IMR-90 (cell line): ENCODE data around the gene CCDC167. TPM values are rescaled to one million over a fixed set of nuclear protein-coding genes. Genes with fewer than 3 reads are reported as not detected.

ENCODE experiments used
- ATAC-seq: fragments of 200-7000 bp; cut with Tn5 transposase; 2 replicates; pipeline ENCODE4 v1.9.1; 2020; ENCODE audit warnings: low read depth, mild to moderate bottlenecking, moderate library complexity
- BruUV-seq: library from RNA; stranded (reverse); fragments of 400-500 nt; replicated peaks from 2 replicates; lab custom pipeline; 2021; lab: Mats Ljungman, UMichigan
- CTCF ChIA-PET: fragments of 300-600 bp; formaldehyde crosslinking; extraction: SDS; loops from one replicate; lab custom pipeline; 2021; ENCODE audit warnings: antibody characterized with exemption; lab: Yijun Ruan, JAX
- POLR2A ChIA-PET: fragments of 300-600 bp; sonication (Branson Sonifier 250); formaldehyde crosslinking; loops from one replicate; lab custom pipeline; 2022; ENCODE audit warnings: antibody characterized with exemption; ENCODE audit not compliant: unreplicated experiment; lab: Charles Lee
- DNase-seq: peaks from one replicate; pipeline ENCODE4 v3.0.0; 2013
- H2AFZ ChIP-seq: replicated peaks from 2 replicates; pipeline ENCODE3; 2013; ENCODE audit warnings: low read length, mild to moderate bottlenecking; ENCODE audit not compliant: poor library complexity
- H2AK5ac ChIP-seq: 2 replicates; pipeline ENCODE4 v1.6.1; 2013; ENCODE audit warnings: low read depth, low read length, inconsistent platforms
- H2AK9ac ChIP-seq: replicated peaks from 2 replicates; pipeline ENCODE3; 2013; ENCODE audit warnings: mild to moderate bottlenecking, low read depth, low read length, moderate library complexity; ENCODE audit not compliant: poor library complexity
- H2BK120ac ChIP-seq: 2 replicates; pipeline ENCODE4 v1.6.1; 2013; ENCODE audit warnings: low read depth, low read length, inconsistent platforms
- H2BK15ac ChIP-seq: 3 replicates; pipeline ENCODE4 v1.6.1; 2013; ENCODE audit warnings: low read depth, low read length, inconsistent platforms
- H2BK20ac ChIP-seq: 2 replicates; pipeline ENCODE4 v1.6.1; 2013; ENCODE audit warnings: low read depth, mild to moderate bottlenecking, inconsistent platforms, low read length, moderate library complexity
- H2BK5ac ChIP-seq: 2 replicates; pipeline ENCODE4 v1.6.1; 2013; ENCODE audit warnings: mild to moderate bottlenecking, low read depth, low read length, inconsistent platforms; ENCODE audit not compliant: poor library complexity, severe bottlenecking
- H3K14ac ChIP-seq: replicated peaks from 2 replicates; pipeline ENCODE4 v1.6.1; 2013; ENCODE audit warnings: low read depth, low read length, inconsistent platforms
- H3K18ac ChIP-seq: 2 replicates; pipeline ENCODE4 v1.6.1; 2013; ENCODE audit warnings: low read depth, low read length, control low read depth
- H3K23ac ChIP-seq: 2 replicates; pipeline ENCODE4 v1.6.1; 2013; ENCODE audit warnings: low read depth, low read length, inconsistent platforms
- H3K27ac ChIP-seq: 2 replicates; pipeline ENCODE4 v1.5.1; 2013; ENCODE audit warnings: mild to moderate bottlenecking, control low read depth, low read length; ENCODE audit not compliant: insufficient read depth
- H3K27me3 ChIP-seq: 2 replicates; pipeline ENCODE4 v1.6.1; 2013; ENCODE audit warnings: low read length; ENCODE audit not compliant: control insufficient read depth, insufficient read depth
- H3K36me3 ChIP-seq: 2 replicates; pipeline ENCODE4 v1.6.1; 2013; ENCODE audit warnings: low read length, mixed read lengths; ENCODE audit not compliant: control insufficient read depth, insufficient read depth
- H3K4ac ChIP-seq: 2 replicates; pipeline ENCODE4 v1.6.1; 2013; ENCODE audit warnings: low read depth, low read length, inconsistent platforms
- H3K4me1 ChIP-seq: 2 replicates; pipeline ENCODE4 v1.6.1; 2013; ENCODE audit warnings: low read length, mixed read lengths; ENCODE audit not compliant: control insufficient read depth, insufficient read depth
- H3K4me2 ChIP-seq: 2 replicates; pipeline ENCODE4 v1.6.1; 2013; ENCODE audit warnings: low read depth, mild to moderate bottlenecking, control low read depth, low read length, moderate library complexity
- H3K4me3 ChIP-seq: 2 replicates; pipeline ENCODE4 v1.5.1; 2013; ENCODE audit warnings: low read depth, mild to moderate bottlenecking, control low read depth, low read length, moderate library complexity; ENCODE audit not compliant: insufficient read depth
- H3K56ac ChIP-seq: 2 replicates; pipeline ENCODE4 v1.6.1; 2013; ENCODE audit warnings: low read length, inconsistent platforms; ENCODE audit not compliant: insufficient read depth; ENCODE audit errors: extremely low read depth
- H3K79me1 ChIP-seq, 2 experiments: 2 replicates each; pipeline ENCODE4 v1.6.1; 2013; ENCODE audit warnings: low read length in 2 of 2, inconsistent platforms in 1 of 2, low read depth in 1 of 2
- H3K9ac ChIP-seq: 2 replicates; pipeline ENCODE4 v1.6.1; 2013; ENCODE audit warnings: low read depth, low read length, control low read depth
- H3K9me1 ChIP-seq: 2 replicates; pipeline ENCODE4 v1.6.1; 2013; ENCODE audit warnings: low read length, inconsistent platforms; ENCODE audit not compliant: insufficient read depth
- H3K9me3 ChIP-seq: 2 replicates; pipeline ENCODE4 v1.6.1; 2013; ENCODE audit warnings: low read length; ENCODE audit not compliant: control insufficient read depth, insufficient read depth
- H4K20me1 ChIP-seq: 2 replicates; pipeline ENCODE4 v1.6.1; 2013; ENCODE audit warnings: low read length, inconsistent platforms; ENCODE audit not compliant: insufficient read depth
- H4K5ac ChIP-seq: 2 replicates; pipeline ENCODE4 v1.6.1; 2013; ENCODE audit warnings: mild to moderate bottlenecking, low read depth, low read length, control low read depth
- H4K8ac ChIP-seq, 2 experiments: 2 replicates each; pipeline ENCODE4 v1.6.1; 2013; ENCODE audit warnings: low read depth in 2 of 2, low read length in 2 of 2, control low read depth in 1 of 2, inconsistent platforms in 1 of 2
- H4K91ac ChIP-seq: 2 replicates; pipeline ENCODE4 v1.6.1; 2013; ENCODE audit warnings: low read depth, low read length, inconsistent platforms; ENCODE audit not compliant: insufficient read depth
- BHLHE40 ChIP-seq: fragments of 150-350 bp; IDR thresholded peaks from 2 replicates; pipeline ENCODE4 v1.6.1; 2016; ENCODE audit warnings: mild to moderate bottlenecking, low read depth, low read length
- CHD1 ChIP-seq: IDR thresholded peaks from 2 replicates; pipeline ENCODE4 v1.6.1; 2012; ENCODE audit warnings: low read depth, low read length, improper control_type of control experiment
- FOS ChIP-seq: fragments of 150-350 bp; IDR thresholded peaks from 2 replicates; pipeline ENCODE4 v1.6.1; 2016; ENCODE audit warnings: low read depth, low read length
- MAFK ChIP-seq: IDR thresholded peaks from 2 replicates; pipeline ENCODE4 v1.6.1; 2012; ENCODE audit warnings: low read depth, low read length, improper control_type of control experiment
- MAZ ChIP-seq: IDR thresholded peaks from 2 replicates; pipeline ENCODE4 v1.6.1; 2012; ENCODE audit warnings: low read depth, mild to moderate bottlenecking, low read length, improper control_type of control experiment, moderate library complexity, borderline replicate concordance
- MXI1 ChIP-seq: IDR thresholded peaks from 2 replicates; pipeline ENCODE4 v1.6.1; 2012; ENCODE audit warnings: low read depth, mild to moderate bottlenecking, low read length, moderate library complexity, borderline replicate concordance
- NFE2L2 ChIP-seq: fragments of 150-350 bp; IDR thresholded peaks from 2 replicates; pipeline ENCODE4 v1.6.1; 2016; ENCODE audit warnings: low read depth, mild to moderate bottlenecking, low read length
- POLR2A ChIP-seq: IDR thresholded peaks from 2 replicates; pipeline ENCODE4 v1.6.1; 2012; ENCODE audit warnings: mild to moderate bottlenecking, low read depth, low read length
- RCOR1 ChIP-seq: IDR thresholded peaks from 2 replicates; pipeline ENCODE4 v1.6.1; 2012; ENCODE audit warnings: mild to moderate bottlenecking, low read length, improper control_type of control experiment; ENCODE audit not compliant: insufficient replicate concordance
- RFX5 ChIP-seq: IDR thresholded peaks from 2 replicates; pipeline ENCODE4 v1.8.0; 2012; ENCODE audit warnings: low read depth, mild to moderate bottlenecking, low read length, moderate library complexity
- SMC3 ChIP-seq: fragments of 150-350 bp; IDR thresholded peaks from 2 replicates; pipeline ENCODE4 v1.6.1; 2016; ENCODE audit warnings: low read depth, mild to moderate bottlenecking, antibody characterized with exemption, low read length, moderate library complexity
- WGBS, 2 experiments: methylation state at CpG; one replicate each; pipeline versions ENCODE4 v1.1.5 to v1.1.7; 2013; ENCODE audit warnings: missing lambda C conversion rate in 2 of 2; ENCODE audit not compliant: insufficient read length in 1 of 2; ENCODE audit errors: extremely low coverage in 2 of 2; 5-methylcytosine and 5-hydroxymethylcytosine counted together
- dilution Hi-C: fragments of 300-500 bp; cut with HindIII; formaldehyde crosslinking; loops from one replicate; pipeline ENCODE4 v1.14.3; 2018; ENCODE audit warnings: low sequenced_read_pairs; ENCODE audit not compliant: unreplicated experiment
- in situ Hi-C: fragments of 300-500 bp; cut with MboI; formaldehyde crosslinking; loops from 3 replicates; pipeline ENCODE4 v1.14.3; 2019; ENCODE audit warnings: low sequenced_read_pairs, inconsistent platforms, mixed read lengths
- intact Hi-C: fragments of 100-400 bp; cut with micrococcal nuclease; formaldehyde crosslinking; loops from 2 replicates; pipeline ENCODE4 v1.10.0; 2022
- polyA plus RNA-seq, 3 experiments: library from polyadenylated mRNA; depleted of rRNA; stranded (reverse); fragments of >200 nt; gene quantifications; 2 replicates each; pipeline ENCODE4 v1.2.3, GENCODE V29; 2012; ENCODE audit warnings: low replicate concordance in 1 of 3
- total RNA-seq: library from RNA; depleted of rRNA; stranded (reverse); fragments of >200 nt; gene quantifications from 2 replicates; pipeline ENCODE4 v1.2.3, GENCODE V29; 2012
- TF ChIP-seq, protein P1 (sequence below): fragments of 150-350 bp; IDR thresholded peaks from 2 replicates; pipeline ENCODE4 v1.6.1; 2016; ENCODE audit warnings: low read depth, mild to moderate bottlenecking, low read length, moderate library complexity, borderline replicate concordance

The CCDC167 gene
- total and polyA plus RNA-seq, 2 of the 4 experiments (the other 2 are of a cell fraction): 35.8 to 96.8 TPM

DNA sequence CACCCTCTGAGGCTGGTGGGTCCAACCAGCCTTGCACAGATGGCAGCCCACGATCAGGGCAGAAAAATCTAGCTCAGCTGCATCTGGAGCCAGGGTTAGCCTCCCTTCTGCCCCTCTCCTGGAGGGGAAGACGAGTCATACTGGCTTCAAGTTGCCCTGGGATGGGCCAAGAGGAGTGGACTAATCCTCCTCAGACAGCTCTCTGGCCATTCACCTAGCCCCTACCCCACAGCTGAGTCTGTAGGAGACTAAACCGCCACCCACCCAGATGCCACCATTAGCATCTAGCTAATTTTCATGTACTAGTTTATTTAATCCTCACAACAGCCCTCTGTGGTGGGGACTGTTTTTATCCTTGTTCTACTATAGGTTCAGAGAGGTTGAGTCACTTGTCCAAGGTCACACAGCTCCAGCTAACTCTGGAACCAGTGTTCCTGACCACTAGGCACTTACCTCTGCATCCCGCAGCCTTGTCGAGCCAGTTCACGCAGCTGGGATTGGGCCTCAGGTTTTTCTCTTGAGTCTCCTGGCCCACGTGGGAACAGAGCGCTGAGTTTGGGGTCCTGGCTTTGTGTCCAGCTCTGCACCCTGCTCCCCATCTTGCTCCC, 48.5 kb upstream of the CCDC167 start (continued):
- no peak for TF ChIP-seq FOS
- TF ChIP-seq MAZ: no peak
- no peak for TF ChIP-seq MXI1
- no peak for TF ChIP-seq NFE2L2
- TF ChIP-seq MAFK: no peak
- TF ChIP-seq POLR2A: no peak

- H3K4me2 ChIP-seq: no peak overlapping the region
- BruUV-seq: no TSS peak
- no peak overlapping the region for H4K5ac ChIP-seq
- no peaks in the 10 kb centered on the region for H3K9me3 ChIP-seq
- peaks cover 29% of the 10 kb centered on the region for H3K27me3 ChIP-seq
- no peaks in the 10 kb centered on the region for H3K79me1 ChIP-seq
- no peak overlapping the region for H2AK9ac ChIP-seq
- peak; percentile 40 for ATAC-seq
- H3K4me1 ChIP-seq: peaks cover 7% of the 10 kb centered on the region
- H2AK5ac ChIP-seq: no peak overlapping the region
- H4K91ac ChIP-seq: no peak overlapping the region
- POLR2A ChIA-PET: no interaction called here
- H2BK15ac ChIP-seq: no peak overlapping the region
- in situ Hi-C loops (no loop called here), intact Hi-C loops (no loop called here), dilution Hi-C loops (no loop called here)
- no peak overlapping the region for H3K4me3 ChIP-seq
- H4K8ac ChIP-seq: no peak overlapping the region
- H3K36me3 ChIP-seq: no peaks in the 10 kb centered on the region
- H3K56ac ChIP-seq: no peak overlapping the region
- no peak overlapping the region for H3K27ac ChIP-seq
- no peaks in the 10 kb centered on the region; the same call in 1 of the 2 replicates for H3K9me1 ChIP-seq
- H2BK120ac ChIP-seq: no peak overlapping the region
- peak overlapping the region; percentile 11 for H2AFZ ChIP-seq
- CTCF ChIA-PET: no interaction called here
- TF ChIP-seq BHLHE40: no peak
- TF ChIP-seq CHD1: no peak
- no peak for TF ChIP-seq RCOR1
- TF ChIP-seq NFE2L2: no peak
- TF ChIP-seq SMC3: no peak
- TF ChIP-seq RFX5: no peak
- TF ChIP-seq, protein P1, sequence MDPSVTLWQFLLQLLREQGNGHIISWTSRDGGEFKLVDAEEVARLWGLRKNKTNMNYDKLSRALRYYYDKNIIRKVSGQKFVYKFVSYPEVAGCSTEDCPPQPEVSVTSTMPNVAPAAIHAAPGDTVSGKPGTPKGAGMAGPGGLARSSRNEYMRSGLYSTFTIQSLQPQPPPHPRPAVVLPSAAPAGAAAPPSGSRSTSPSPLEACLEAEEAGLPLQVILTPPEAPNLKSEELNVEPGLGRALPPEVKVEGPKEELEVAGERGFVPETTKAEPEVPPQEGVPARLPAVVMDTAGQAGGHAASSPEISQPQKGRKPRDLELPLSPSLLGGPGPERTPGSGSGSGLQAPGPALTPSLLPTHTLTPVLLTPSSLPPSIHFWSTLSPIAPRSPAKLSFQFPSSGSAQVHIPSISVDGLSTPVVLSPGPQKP: no peak
- no peak overlapping the region for H3K4ac ChIP-seq
- H2BK20ac ChIP-seq: no peak overlapping the region
- H3K23ac ChIP-seq: no peak overlapping the region
- no peak overlapping the region for H2BK5ac ChIP-seq
- peak; percentile 71 for DNase-seq
- no peak overlapping the region for H3K18ac ChIP-seq
- H3K9ac ChIP-seq: no peak overlapping the region
- H4K20me1 ChIP-seq: no peaks in the 10 kb centered on the region
- 71% methylated on average over 3 of the region's 8 CpGs; no CpG with 5 or more reads in 1 of the 2 experiments for WGBS, 2 experiments
- no peak overlapping the region for H3K14ac ChIP-seq
Observed at GRCh38 chr6:37547564-37548061, 47.9 kb upstream of the CCDC167 start.
